Keratinocyte (primary cell): Measurements from ENCODE around the gene MAT1A.

Source experiments
- CTCF ChIP-seq, 3 experiments: IDR thresholded peaks in 1 of 3; conservative IDR thresholded peaks in 1 of 3; optimal IDR thresholded peaks in 1 of 3; 2 replicates in 2 of 3; 3 replicates in 1 of 3; pipeline versions ENCODE3 to v1.5.1; 2011; ENCODE audit warnings: low read length in 3 of 3, mild to moderate bottlenecking in 3 of 3, moderate library complexity in 2 of 3, control low read depth in 1 of 3, inconsistent platforms in 1 of 3; ENCODE audit not compliant: insufficient read depth in 2 of 3; ENCODE audit errors: extremely low read depth in 1 of 3
- EZH2 ChIP-seq: IDR thresholded peaks from one replicate; pipeline ENCODE4 v1.6.1; 2012; ENCODE audit warnings: inconsistent platforms, mild to moderate bottlenecking, low read length, moderate library complexity

GRCh38 chr10:80288849-80289248 is 609 bp downstream of the MAT1A start:
- no peak for TF ChIP-seq CTCF (optimal IDR thresholded peaks at IDR 0.05 in 1 of 3, IDR thresholded peaks at IDR 0.05 in 1 of 3, conservative IDR thresholded peaks at IDR 0.05 in 1 of 3; ENCODE audit: extremely low read depth in 1 of 3, insufficient read depth in 2 of 3, low read length in 3 of 3)
- no peak for TF ChIP-seq EZH2
